Trophoblast cell (in vitro differentiated cells and primary cell): ENCODE results near the gene TMCO2.

Experiments
- DNase-seq, 2 donors: peaks; one replicate each; pipeline ENCODE4 v3.0.0-alpha.2; 2016
- H2AFZ ChIP-seq: 2 replicates; pipeline ENCODE4 v1.6.1; 2013; ENCODE audit warnings: low read length, moderate library complexity, mild to moderate bottlenecking; ENCODE audit not compliant: insufficient read depth, poor library complexity
- H2AK5ac ChIP-seq: 2 replicates; pipeline ENCODE4 v1.6.1; 2013; ENCODE audit warnings: mild to moderate bottlenecking, low read length
- H2BK120ac ChIP-seq: 2 replicates; pipeline ENCODE4 v1.6.1; 2013; ENCODE audit warnings: low read length, mild to moderate bottlenecking, moderate library complexity; ENCODE audit not compliant: insufficient read depth, poor library complexity
- H2BK12ac ChIP-seq: 2 replicates; pipeline ENCODE4 v1.6.1; 2013; ENCODE audit warnings: mild to moderate bottlenecking, low read length, moderate library complexity
- H2BK5ac ChIP-seq: 2 replicates; pipeline ENCODE4 v1.6.1; 2013; ENCODE audit warnings: low read length, low read depth, moderate library complexity, mild to moderate bottlenecking; ENCODE audit not compliant: poor library complexity
- H3K14ac ChIP-seq: 2 replicates; pipeline ENCODE4 v1.6.1; 2013; ENCODE audit warnings: mild to moderate bottlenecking, low read length
- H3K18ac ChIP-seq: 2 replicates; pipeline ENCODE4 v1.6.1; 2013; ENCODE audit warnings: mild to moderate bottlenecking, low read length
- H3K23ac ChIP-seq: 2 replicates; pipeline ENCODE4 v1.6.1; 2013; ENCODE audit warnings: low read length
- H3K27ac ChIP-seq: 2 replicates; pipeline ENCODE4 v1.5.1; 2013; ENCODE audit warnings: low read depth, mild to moderate bottlenecking, inconsistent platforms, low read length, moderate library complexity
- H3K27me3 ChIP-seq: 2 replicates; pipeline ENCODE4 v1.6.1; 2013; ENCODE audit warnings: inconsistent platforms, mild to moderate bottlenecking, low read length, moderate library complexity; ENCODE audit not compliant: insufficient read depth
- H3K36me3 ChIP-seq, 2 experiments: 1 replicate in 1 of 2; 2 replicates in 1 of 2; pipeline ENCODE4 v1.6.1; 2013; ENCODE audit warnings: low read length in 2 of 2, mild to moderate bottlenecking in 2 of 2, moderate library complexity in 1 of 2; ENCODE audit not compliant: insufficient read depth in 2 of 2, control insufficient read depth in 1 of 2
- H3K4ac ChIP-seq: 2 replicates; pipeline ENCODE4 v1.6.1; 2013; ENCODE audit warnings: low read depth, mild to moderate bottlenecking, low read length, moderate library complexity
- H3K4me1 ChIP-seq, 2 experiments: 1 replicate in 1 of 2; 2 replicates in 1 of 2; pipeline ENCODE4 v1.6.1; 2013; ENCODE audit warnings: low read length in 2 of 2, mild to moderate bottlenecking in 2 of 2, moderate library complexity in 1 of 2; ENCODE audit not compliant: insufficient read depth in 2 of 2, control insufficient read depth in 1 of 2
- H3K4me2 ChIP-seq: 2 replicates; pipeline ENCODE4 v1.6.1; 2013; ENCODE audit warnings: inconsistent platforms, mild to moderate bottlenecking, low read length, moderate library complexity
- H3K4me3 ChIP-seq: 2 replicates; pipeline ENCODE4 v1.5.1; 2013; ENCODE audit warnings: mild to moderate bottlenecking, low read depth, low read length, inconsistent platforms
- H3K79me1 ChIP-seq: one replicate; pipeline ENCODE4 v1.6.1; 2013; ENCODE audit warnings: low read length
- H3K79me2 ChIP-seq: 2 replicates; pipeline ENCODE4 v1.6.1; 2013; ENCODE audit warnings: low read length, mild to moderate bottlenecking; ENCODE audit not compliant: control insufficient read depth, insufficient read depth, poor library complexity
- H3K9ac ChIP-seq: 2 replicates; pipeline ENCODE4 v1.6.1; 2013; ENCODE audit warnings: mild to moderate bottlenecking, low read length
- H3K9me3 ChIP-seq: 2 replicates; pipeline ENCODE4 v1.6.1; 2013; ENCODE audit warnings: low read depth, mild to moderate bottlenecking, control low read depth, inconsistent platforms, low read length; ENCODE audit not compliant: insufficient read depth
- H4K12ac ChIP-seq: 2 replicates; pipeline ENCODE4 v1.6.1; 2013; ENCODE audit warnings: low read depth, mild to moderate bottlenecking, low read length, moderate library complexity
- H4K8ac ChIP-seq: 2 replicates; pipeline ENCODE4 v1.6.1; 2013; ENCODE audit warnings: low read depth, mild to moderate bottlenecking, low read length, moderate library complexity
- H4K91ac ChIP-seq: one replicate; pipeline ENCODE4 v1.6.1; 2013; ENCODE audit warnings: low read depth, mild to moderate bottlenecking, low read length, moderate library complexity
- WGBS: extraction: QIAGEN DNeasy Blood & Tissue Kit; methylation state at CpG from one replicate; pipeline ENCODE4 v1.1.7; 2013; ENCODE audit warnings: missing lambda C conversion rate; ENCODE audit not compliant: insufficient read length, insufficient coverage; ENCODE audit errors: extremely low coverage; 5-methylcytosine and 5-hydroxymethylcytosine counted together

The TMCO2 gene

GRCh38 chr1:40256401-40257084 lies 8.8 kb downstream of the TMCO2 start:
- no peak overlapping the region for H3K14ac ChIP-seq
- no peak overlapping the region for H4K12ac ChIP-seq
- H3K36me3 ChIP-seq, result peaks cover 10 to 13% of the 10 kb centered on the region in 2 experiments
- peaks cover 7% of the 10 kb centered on the region for H3K79me2 ChIP-seq
- H2BK120ac ChIP-seq, result no peak overlapping the region
- no peak overlapping the region for H3K9ac ChIP-seq
- H3K23ac ChIP-seq, result no peak overlapping the region
- no peak overlapping the region for H3K27ac ChIP-seq
- H3K4me1 ChIP-seq, result no peaks in the 10 kb centered on the region
- no CpG with 5 or more reads among the region's 6 CpGs for WGBS
- H3K4me2 ChIP-seq, result peak overlapping the region; percentile 51
- DNase-seq, result no peak
- no peak overlapping the region for H2AFZ ChIP-seq
- H2BK12ac ChIP-seq, result no peak overlapping the region
- no peaks in the 10 kb centered on the region for H3K27me3 ChIP-seq
- no peak overlapping the region for H2BK5ac ChIP-seq
- H3K4ac ChIP-seq, result no peak overlapping the region
- H3K4me3 ChIP-seq, result no peak overlapping the region
- H3K79me1 ChIP-seq, result peaks cover 9% of the 10 kb centered on the region
- no peak overlapping the region for H2AK5ac ChIP-seq
- no peak overlapping the region for H4K8ac ChIP-seq
- no peaks in the 10 kb centered on the region for H3K9me3 ChIP-seq
- H4K91ac ChIP-seq, result no peak overlapping the region
- H3K18ac ChIP-seq, result no peak overlapping the region

- H2BK120ac ChIP-seq, result peak overlapping the region; percentile 21
- peak overlapping the region; percentile 63 for H3K14ac ChIP-seq
- H3K4me3 ChIP-seq, result peak overlapping the region; percentile 84
- H3K9ac ChIP-seq, result peak overlapping the region; percentile 99
- no peak overlapping the region for H2BK12ac ChIP-seq
- peaks cover 7% of the 10 kb centered on the region for H3K79me2 ChIP-seq
- peak overlapping the region; percentile 41 for H3K4ac ChIP-seq
- no peaks in the 10 kb centered on the region for H3K27me3 ChIP-seq
- WGBS, result no CpG with 5 or more reads among the region's 16 CpGs
- peak overlapping the region; percentile 85 for H2AFZ ChIP-seq
- peak overlapping the region; percentile 60 for H2BK5ac ChIP-seq
- H3K36me3 ChIP-seq, result peaks cover 13% of the 10 kb centered on the region in 2 experiments
- peak overlapping the region; percentile 66 for H4K12ac ChIP-seq
- no peaks in the 10 kb centered on the region for H3K4me1 ChIP-seq
- H3K18ac ChIP-seq, result peak overlapping the region; percentile 34
- H3K23ac ChIP-seq, result no peak overlapping the region
- H3K79me1 ChIP-seq, result peaks cover 9% of the 10 kb centered on the region
- no peaks in the 10 kb centered on the region for H3K9me3 ChIP-seq
- H4K8ac ChIP-seq, result peak overlapping the region; percentile 96
- no peak overlapping the region for H2AK5ac ChIP-seq
- peak overlapping the region; percentile 62 for H3K4me2 ChIP-seq
- H3K27ac ChIP-seq, result peak overlapping the region; percentile 93
- H4K91ac ChIP-seq, result peak overlapping the region; percentile 53
- DNase-seq, result peak; percentile 19 to 71
Observed at GRCh38 chr1:40257313-40257687, 9.6 kb downstream of the TMCO2 start.

GRCh38 chr1:40257688-40258444 lies 10.1 kb downstream of the TMCO2 start, which contains the start of gene ZMPSTE24:
Gene ZMPSTE24 (plus strand): TSS chr1:40258236. CDS start chr1:40258272, 36 bp downstream.
- Histone ChIP-seq H3K4ac (peak within 1 kb of the TSS; percentile 41), H2BK120ac (peak within 1 kb of the TSS; percentile 21), H2BK12ac (no peak within 1 kb of the TSS), H4K8ac (peak within 1 kb of the TSS; percentile 96), H3K79me2 (peaks cover 7% of the 10 kb centered on the region), H3K27me3 (no peaks in the 10 kb centered on the region), H2BK5ac (peak within 1 kb of the TSS; percentile 60), H3K18ac (peak within 1 kb of the TSS; percentile 60), H4K12ac (peak within 1 kb of the TSS; percentile 66), H3K9me3 (no peaks in the 10 kb centered on the region), H3K4me2 (peak within 1 kb of the TSS; percentile 62), H3K79me1 (peaks cover 9% of the 10 kb centered on the region), H3K4me3 (peak within 1 kb of the TSS; percentile 96), H3K36me3 (peaks cover 13% of the 10 kb centered on the region in 2 experiments), H3K4me1 (no peaks in the 10 kb centered on the region), H3K14ac (peak within 1 kb of the TSS; percentile 63), H2AFZ (peak within 1 kb of the TSS; percentile 85), H3K23ac (no peak within 1 kb of the TSS), H3K9ac (peak within 1 kb of the TSS; percentile 99), H4K91ac (peak within 1 kb of the TSS; percentile 53), H3K27ac (peak within 1 kb of the TSS; percentile 93), H2AK5ac (no peak within 1 kb of the TSS)
- WGBS, result no CpG with 5 or more reads among the region's 48 CpGs
- peak; percentile 94 to 97 for DNase-seq

- Histone ChIP-seq H3K36me3 (peaks cover 13% of the 10 kb centered on the region in 2 experiments), H3K18ac (peak overlapping the region; percentile 20), H3K14ac (peak overlapping the region; percentile 30), H4K91ac (peak overlapping the region; percentile 15), H4K8ac (peak overlapping the region; percentile 76), H4K12ac (peak overlapping the region; percentile 38), H3K4ac (peak overlapping the region; percentile 21), H3K27me3 (no peaks in the 10 kb centered on the region), H3K79me2 (peaks cover 7% of the 10 kb centered on the region), H3K4me3 (peak overlapping the region; percentile 96), H3K27ac (peak overlapping the region; percentile 42), H3K9ac (peak overlapping the region; percentile 91), H3K9me3 (no peaks in the 10 kb centered on the region), H3K4me2 (peak overlapping the region; percentile 59), H2BK120ac (no peak overlapping the region), H2BK5ac (peak overlapping the region; percentile 1), H2AK5ac (no peak overlapping the region), H3K79me1 (peaks cover 9% of the 10 kb centered on the region), H2BK12ac (no peak overlapping the region), H2AFZ (peak overlapping the region; percentile 19), H3K4me1 (no peaks in the 10 kb centered on the region), H3K23ac (no peak overlapping the region)
- peak in 1 of 2 donors; percentile 27 for DNase-seq
- no CpG with 5 or more reads among the region's 10 CpGs for WGBS
Observed at GRCh38 chr1:40258445-40258769, 10.7 kb downstream of the TMCO2 start.
